SW480 (cell line): ENCODE results near the gene UBAC2.

Source experiments
- DNase-seq: peaks from one replicate; pipeline ENCODE4 v3.0.0-alpha.2; 2016; ENCODE audit warnings: low spot score

The UBAC2 gene

GRCh38 chr13:99416411-99417121, 215.9 kb downstream of the UBAC2 start:
- no peak for DNase-seq

GRCh38 chr13:99417201-99418102, 216.8 kb downstream of the UBAC2 start:
- no peak for DNase-seq

DNA sequence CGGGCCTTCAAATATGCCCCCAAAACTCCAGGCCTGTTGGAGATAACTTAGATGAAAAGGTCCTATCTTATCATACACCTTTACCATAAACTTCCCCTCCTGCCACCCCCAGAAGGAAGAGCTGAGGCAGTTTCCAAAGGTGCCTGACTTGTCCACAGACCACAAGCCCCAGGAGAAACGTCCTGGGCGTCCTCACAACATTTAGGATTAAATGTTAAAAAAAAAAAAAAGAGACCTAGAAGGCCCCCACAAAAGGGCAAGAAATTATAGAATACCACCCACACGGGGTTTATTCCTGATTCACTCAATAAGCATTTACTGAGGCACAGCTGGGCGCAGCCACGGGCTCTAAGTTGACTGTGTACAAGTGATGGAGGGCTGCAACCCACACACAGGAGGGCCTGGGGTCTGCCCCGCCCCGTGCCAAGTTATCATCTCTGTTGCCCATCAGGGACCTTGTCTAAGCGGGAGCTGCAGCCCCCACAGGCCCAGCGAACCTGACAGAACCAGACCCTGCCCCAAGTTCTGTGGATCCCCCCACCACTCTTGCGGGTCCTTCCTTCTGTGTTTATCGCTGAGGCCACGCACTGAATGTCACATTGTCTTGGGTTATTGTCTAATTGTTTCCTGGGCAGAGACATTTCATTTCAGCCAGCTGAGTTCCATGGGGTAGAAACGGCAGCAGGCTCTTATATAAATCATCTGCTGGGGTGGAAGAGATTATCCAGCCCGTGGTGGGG, 217.6 kb downstream of the UBAC2 start:
- DNase-seq, result no peak

- DNase-seq, result no peak
Observed at GRCh38 chr13:99418843-99419140, 218.1 kb downstream of the UBAC2 start.

- DNase-seq, result no peak
Observed at GRCh38 chr13:99419591-99420243, 219.1 kb downstream of the UBAC2 start.

GRCh38 chr13:99421271-99421670, 220.6 kb downstream of the UBAC2 start:
- DNase-seq, result no peak

DNA sequence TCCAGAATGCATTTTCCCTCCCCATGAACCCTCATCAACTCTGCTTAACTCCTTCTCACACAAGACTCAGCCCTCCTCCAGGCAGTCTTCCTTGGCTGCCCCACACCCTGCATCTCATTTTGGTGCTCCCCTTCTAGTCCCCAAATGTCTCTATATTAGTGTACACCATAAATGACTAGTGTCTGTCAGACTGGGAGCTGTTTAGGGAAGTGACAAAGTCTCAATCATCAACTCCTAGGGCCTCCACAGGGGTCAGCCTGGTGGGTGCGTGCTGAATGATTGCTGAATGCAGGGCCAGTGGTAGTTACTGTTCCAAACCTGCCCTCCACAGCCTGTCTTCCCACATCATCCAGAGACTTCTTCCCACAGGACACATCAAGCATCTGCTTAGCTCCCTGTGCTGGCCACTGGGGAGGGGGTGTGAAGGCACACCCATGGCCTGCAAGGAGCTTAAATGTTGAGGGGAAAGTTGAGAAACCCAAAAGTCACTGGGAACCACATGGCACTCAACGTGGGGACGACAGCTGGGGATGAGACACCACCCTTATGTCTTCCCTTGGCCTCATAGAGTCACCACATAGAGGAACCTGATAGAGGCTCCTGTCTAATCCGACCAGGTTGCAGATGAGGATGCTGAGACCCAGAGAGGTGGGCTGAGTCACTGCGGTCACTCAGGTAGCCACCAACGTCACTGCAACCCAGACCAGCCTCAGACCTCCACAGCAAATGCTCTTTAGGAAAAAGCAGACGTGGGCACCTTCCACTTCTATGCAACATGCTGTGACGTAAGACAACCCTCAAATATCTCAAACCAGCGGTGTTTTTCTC, 221.3 kb downstream of the UBAC2 start:
- no peak for DNase-seq

GRCh38 chr13:99422586-99423220, 222.0 kb downstream of the UBAC2 start:
- DNase-seq, result no peak

- no peak for DNase-seq
Observed at GRCh38 chr13:99425485-99426341, 225.1 kb downstream of the UBAC2 start.

DNA sequence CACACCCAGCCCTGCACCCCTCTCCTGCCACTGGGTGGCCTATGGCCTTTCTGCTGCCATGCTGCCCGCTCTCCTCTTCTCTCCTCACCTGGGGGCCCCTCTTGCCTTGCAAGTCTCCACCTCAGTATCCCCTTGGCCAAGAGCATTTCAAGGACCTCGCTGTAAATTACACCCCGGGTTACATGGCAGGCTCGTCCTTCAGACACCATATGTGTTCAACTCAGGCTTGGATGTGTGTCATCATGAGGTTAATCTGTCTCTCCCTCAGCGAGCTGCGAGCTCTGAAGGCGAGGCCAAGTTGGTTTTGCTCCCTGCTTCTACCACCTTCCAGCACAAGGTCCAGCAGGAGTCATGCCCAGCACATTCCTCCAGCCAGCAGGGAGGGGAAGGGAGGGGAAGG, 225.8 kb downstream of the UBAC2 start:
- DNase-seq, result no peak

GRCh38 chr13:99429670-99430069, 229.0 kb downstream of the UBAC2 start:
- DNase-seq, result no peak

GRCh38 chr13:99431927-99432608, 231.4 kb downstream of the UBAC2 start:
- DNase-seq, result no peak

DNA sequence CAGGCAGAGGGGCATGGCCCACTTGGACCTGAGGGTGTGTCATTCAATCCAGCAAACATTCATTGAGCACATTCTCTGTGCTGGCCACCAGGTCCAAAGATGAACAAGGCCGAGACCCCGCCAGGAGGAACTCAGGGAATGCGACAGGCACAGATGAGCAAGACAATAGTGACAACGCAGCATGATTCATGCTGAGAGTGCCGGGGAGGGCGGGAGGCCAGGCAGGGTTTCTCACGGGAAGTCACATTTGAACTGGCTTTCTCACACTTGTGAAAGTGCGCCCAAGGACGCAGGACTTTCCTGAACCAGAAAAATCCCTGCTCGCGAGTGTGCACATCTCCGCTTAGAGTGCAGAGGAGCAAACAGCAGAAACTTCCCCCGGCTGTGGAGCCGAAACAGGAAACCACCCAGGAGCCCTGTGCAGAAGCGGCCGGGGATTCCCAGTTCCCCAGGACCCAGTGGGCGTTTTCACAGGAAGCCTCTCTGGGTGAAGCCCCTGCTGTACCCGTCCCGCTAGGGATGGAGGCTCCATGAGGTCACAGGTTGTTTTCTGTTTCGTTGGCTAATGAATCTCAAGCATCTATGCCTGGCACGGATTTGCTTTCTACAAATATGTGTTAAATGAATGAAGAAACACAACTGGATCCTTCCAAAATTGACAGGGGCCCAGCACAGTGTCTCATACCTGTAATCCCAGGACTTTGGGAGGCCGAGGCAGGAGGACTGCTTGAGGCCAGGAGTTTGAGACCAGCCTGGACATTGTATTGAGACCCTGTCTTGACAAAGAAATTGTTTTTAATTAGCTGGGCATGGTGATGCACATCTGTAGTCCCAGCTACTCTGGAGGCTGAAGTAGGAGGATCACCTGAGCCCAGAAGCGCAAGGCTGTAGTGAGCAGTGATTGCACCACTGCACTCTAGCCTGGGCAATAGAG, 232.2 kb downstream of the UBAC2 start:
- DNase-seq, result peak; percentile 50

DNA sequence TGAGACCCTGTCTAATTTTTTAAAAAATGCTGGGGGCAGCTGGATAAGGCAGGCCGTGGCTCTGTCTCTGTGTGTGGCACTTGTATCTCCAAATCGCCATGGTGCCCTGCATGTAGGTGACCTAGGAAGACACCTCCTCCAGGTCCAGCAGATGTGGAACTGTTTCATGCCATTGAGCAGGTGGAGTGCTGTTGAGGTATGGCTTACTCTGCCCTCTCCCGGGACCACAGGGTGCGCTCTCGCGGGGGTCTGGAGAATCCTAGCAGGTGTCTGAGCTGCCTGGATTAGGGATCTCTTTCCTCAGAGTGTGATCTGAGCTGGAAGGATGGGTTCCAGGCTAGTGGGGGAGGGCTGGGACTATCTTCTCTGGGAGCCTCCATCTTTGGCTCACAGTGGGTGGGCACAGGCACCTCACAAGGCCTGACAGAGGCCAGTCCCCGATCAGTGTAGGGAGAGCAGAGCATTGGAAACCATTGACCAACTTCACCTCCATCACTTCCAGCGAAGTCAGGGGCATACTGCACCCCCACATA, 233.0 kb downstream of the UBAC2 start:
- DNase-seq, result no peak

- no peak for DNase-seq
Observed at GRCh38 chr13:99434258-99434788, 233.7 kb downstream of the UBAC2 start.

DNA sequence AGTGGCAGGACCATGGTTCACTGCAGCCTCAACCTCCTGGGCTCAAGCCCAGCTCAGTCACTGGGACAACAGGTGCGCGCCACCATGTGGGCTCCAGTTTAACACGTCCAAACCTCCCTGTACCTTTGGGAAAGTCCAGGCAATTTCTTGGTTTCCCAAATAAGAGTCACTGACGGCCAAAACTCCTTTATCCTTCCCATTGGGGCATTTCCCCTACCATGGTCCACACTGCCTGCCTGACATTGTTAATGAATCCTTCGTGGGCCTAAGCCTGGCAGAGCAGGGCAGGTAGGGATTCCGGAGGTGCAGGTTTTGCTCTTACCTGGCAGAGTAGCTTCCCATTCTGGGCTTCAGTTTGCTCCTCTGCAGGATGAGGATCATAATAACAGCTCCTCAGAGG, 234.5 kb downstream of the UBAC2 start:
- no peak for DNase-seq

GRCh38 chr13:99435998-99436397, 235.3 kb downstream of the UBAC2 start:
- no peak for DNase-seq
